NCI-H1694 treated with DMSO at 0.1 percent for 48 hours (cell line): Measurements from ENCODE around the gene ADAM12.
"Not testable (repeated sequence)": the region's sequence is repeated elsewhere in the genome, so short reads cannot be mapped to it uniquely, and the experiment has no call there.

Experiments used
- DNase-seq: peaks from one replicate; lab custom pipeline; 2025; lab: John Stamatoyannopoulos, UW

The ADAM12 gene

DNA sequence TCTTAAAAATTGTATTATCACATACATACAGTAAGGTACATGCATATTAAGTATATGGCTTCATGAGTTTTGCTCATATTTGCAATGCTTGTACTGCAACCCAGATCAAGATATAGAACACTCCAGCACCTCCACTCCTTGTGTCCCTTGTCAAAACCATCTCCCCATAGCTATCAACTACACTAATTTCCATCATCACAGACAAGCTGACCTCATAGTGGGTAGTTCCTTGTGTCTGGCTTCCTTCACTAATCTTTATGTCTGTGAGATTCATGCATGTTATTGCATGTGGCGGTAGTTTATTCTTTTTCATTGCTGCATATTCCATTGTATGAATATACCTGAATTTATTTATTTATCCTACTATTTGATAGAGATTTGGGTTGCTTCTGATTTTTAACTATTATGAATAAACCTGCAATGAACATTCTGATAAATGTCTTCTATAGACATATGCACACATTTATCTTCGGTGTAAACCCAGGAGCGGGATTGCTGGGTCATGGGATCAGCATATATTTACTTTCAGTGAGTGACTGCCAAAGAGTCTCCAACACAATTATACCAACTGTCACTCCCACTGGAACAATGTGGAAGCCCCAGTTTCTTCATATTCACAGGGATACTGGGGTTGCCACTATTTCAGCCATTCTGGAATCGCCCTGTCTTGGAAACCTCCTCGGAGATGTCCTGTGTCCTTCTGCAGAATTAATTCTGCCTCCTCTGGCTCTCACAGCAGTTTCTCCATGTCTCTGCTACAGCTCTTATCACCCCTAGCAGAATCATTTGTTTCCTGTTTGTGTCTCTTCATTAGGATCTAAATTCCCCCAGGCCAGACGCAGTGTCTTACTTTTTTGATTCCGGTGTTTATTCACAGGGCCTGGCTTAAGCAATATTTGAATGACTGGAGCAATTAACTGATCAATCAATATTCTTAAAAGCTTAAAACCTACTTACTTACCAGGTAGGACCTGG lies 14.7 kb upstream of the ADAM12 start:
- no peak for DNase-seq

DNA sequence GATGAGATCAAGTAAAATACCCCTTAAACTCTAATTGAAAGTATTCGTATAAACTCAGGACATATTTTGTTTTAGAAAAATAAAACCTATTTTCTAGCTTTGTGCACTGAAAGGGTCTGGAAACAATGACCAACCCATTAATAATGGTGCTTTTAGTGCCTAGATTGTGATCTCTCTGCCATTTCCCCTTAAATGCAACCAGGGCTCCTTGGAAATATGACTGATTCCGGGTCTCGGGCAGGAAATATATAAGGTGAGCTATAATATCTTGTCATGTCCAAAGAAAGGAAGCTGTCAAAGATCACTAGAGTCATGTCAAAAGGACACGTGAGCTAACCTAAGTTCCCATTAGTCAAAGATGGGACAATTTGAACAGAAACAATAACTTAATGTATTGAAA lies 12.4 kb upstream of the ADAM12 start:
- DNase-seq = no peak

DNA sequence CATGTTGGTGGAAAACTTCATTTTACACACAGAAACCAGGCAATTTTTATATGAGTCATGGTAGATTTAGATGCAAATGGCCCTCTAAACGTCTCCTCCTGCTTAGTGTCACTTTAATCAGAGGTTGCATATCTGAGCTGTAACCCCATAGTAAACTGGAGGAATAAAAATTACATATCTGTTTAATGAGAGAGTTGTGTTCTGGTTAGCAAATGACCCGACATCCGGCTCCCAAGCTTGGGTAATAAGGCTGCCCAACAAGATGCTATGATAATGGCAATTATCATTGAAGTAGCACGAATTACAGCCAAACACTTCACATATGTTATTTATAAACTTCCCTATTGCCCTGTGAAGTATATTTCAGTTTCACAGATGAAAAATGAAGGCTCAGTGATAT lies 10.6 kb upstream of the ADAM12 start:
- no peak for DNase-seq

DNA sequence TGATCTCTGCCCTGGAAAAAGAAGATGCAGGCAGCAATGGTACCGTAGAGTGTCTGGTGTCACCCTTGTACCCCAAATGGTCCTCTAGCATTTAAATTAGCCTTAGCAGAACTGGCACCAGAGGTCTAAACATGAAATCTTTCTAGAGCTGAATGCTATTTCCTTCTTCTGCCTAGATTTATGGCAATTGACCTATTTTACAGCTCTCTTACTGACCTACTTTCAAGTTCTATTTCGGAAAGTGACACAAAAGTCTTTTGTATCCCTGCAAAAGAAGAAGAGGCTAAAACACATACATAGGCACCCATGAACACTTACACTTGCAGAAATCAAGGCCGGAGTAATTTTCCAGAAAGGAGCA lies 10.1 kb upstream of the ADAM12 start:
- no peak for DNase-seq

- DNase-seq = no peak
Observed at GRCh38 chr10:126397640-126398382, 9.5 kb upstream of the ADAM12 start.

- no peak for DNase-seq
Observed at GRCh38 chr10:126397156-126397555, 8.9 kb upstream of the ADAM12 start.

DNA sequence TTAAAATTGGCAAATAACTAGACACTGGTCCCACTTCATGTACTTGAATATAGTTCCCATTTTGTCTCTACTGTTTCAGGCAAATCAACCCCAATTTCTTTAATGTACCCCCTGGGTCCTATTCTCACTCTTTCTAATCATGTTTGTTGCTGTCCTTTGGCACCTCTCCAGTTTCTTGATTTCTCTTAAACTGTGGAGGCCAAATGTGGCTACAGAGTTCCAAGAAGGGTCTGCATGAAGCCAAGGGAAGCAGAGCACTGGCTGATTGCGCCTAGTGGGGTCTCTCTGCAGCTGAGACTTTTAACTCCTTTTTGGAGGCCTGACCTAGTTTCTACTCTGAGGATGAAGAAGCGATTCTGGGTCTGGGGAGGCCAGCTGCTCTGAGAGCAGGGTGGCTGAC lies 6.7 kb upstream of the ADAM12 start:
- no peak for DNase-seq

DNA sequence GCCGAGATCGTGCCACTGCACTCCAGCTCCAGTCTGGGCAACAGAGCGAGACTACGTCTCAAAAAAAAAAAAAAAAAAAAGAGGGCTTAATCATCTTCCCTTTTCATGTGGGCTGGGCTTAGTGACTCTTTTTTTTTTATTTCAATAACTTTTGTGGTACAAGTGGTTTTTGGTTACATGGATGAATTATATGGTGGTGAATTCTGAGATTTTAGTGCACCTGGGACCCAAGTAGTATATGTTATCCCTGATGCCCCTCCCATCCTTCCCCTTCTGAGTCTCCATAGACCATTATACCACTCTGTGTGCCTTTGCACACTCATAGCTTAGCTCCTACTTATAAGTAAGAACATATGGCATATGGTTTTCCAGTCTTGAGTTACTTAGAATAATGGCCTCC lies 4.8 kb upstream of the ADAM12 start:
- no peak for DNase-seq

- no peak for DNase-seq
Observed at GRCh38 chr10:126392469-126392868, 4.2 kb upstream of the ADAM12 start.

DNA sequence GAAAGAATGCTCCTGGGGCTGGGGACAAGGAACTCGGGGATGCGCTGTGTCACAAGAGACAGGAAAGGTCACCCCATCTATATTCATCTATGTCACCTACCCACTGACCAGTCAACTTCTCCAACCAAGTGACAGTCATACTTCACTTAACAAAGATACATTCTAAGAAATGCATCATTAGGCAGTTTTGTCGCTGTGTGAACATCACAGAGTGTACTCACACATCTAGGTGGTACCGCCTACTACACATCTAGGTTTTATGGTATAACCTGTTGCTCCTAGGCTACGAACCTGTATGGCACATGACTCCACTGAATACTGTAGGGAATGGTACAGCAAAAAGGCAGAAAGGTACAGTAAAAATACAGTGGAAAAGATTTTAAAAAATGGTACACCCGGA lies 3.8 kb upstream of the ADAM12 start:
- DNase-seq = no peak

GRCh38 chr10:126391192-126391885 lies 3.1 kb upstream of the ADAM12 start:
- peak; percentile 0 for DNase-seq

GRCh38 chr10:126390324-126390723 lies 2.0 kb upstream of the ADAM12 start:
- DNase-seq = no peak

- DNase-seq = peak; percentile 0
Observed at GRCh38 chr10:126387041-126387921, 996 bp downstream of the ADAM12 start.

GRCh38 chr10:126384269-126384873 lies 3.9 kb downstream of the ADAM12 start:
- DNase-seq = no peak

DNA sequence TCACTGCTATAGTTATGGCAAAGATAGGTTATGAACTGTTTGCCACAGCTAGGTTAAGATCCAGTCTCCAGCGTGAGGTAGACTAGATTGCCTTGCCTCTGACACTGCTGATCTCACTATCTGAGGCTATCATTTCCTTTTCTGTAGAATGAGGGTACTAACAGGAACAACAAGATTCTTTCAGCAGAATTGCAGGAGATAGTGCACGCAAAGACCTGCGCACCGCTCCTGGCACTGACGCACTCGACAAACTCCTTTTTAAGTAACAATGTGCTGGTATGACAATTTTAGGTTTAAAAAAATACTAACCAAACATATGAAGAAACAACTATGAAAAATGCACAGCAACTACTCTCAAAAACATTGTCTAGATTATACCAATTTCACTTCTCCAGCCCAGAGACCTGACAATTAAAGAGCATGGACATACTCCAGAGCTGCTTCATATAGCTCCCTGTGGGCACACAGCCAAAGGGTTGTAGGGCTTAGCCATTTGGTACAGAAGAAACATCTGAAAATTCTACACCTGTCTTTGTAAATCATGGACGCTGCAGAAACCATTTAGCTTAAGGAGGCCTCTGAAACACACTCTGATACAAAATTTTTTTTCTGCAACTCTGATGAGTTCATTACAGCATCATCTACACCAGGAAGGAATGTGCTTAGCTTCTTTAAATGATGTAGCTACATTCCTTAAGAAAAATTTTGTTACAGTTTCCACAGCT lies 7.8 kb downstream of the ADAM12 start:
- DNase-seq = no peak

DNA sequence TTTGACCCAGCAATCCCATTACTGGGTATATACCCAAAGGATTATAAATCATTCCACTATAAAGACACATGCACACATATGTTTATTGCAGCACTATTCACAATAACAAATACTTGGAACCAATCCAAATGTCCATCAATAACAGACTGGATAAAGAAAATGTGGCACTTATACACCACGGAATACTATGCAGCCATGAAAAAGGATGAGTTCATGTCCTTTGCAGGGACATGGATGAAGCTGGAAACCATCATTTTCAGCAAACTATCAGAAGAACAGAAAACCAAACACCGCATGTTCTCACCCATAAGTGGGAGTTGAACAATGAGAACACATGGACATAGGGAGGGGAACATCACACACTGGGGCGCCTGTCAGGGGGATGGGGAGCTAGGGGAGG lies 9.1 kb downstream of the ADAM12 start:
- DNase-seq = not testable (repeated sequence)

- DNase-seq = no peak
Observed at GRCh38 chr10:126376956-126377355, 11.3 kb downstream of the ADAM12 start.

- no peak for DNase-seq
Observed at GRCh38 chr10:126375926-126376554, 12.2 kb downstream of the ADAM12 start.

DNA sequence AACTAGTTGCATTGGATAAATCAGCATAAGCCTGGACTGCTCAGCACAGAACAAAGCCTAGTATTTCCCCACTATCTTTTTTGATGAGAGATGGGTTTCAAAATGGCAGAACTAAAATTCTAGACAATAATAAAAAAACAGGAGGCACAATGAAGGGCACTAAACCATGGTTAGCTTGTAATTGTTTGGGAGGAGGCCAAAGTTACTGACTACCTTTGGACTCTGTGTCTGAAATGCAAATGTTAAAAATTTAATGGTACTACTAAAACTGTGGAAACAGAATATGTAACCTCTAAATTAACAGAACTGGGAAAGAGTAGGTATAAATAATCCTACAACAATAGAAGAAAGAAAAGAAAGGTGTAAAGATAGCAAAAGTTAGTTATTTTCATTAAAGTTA lies 13.0 kb downstream of the ADAM12 start:
- DNase-seq = no peak

GRCh38 chr10:126374435-126374834 lies 13.8 kb downstream of the ADAM12 start:
- DNase-seq = no peak
